Astrocyte of the spinal cord (primary cell): ENCODE data around the gene OR56B1.
"Not testable (repeated sequence)": the region's sequence is repeated elsewhere in the genome, so short reads cannot be mapped to it uniquely, and the experiment has no call there.

Experiments used
- DNase-seq: peaks from one replicate; pipeline ENCODE4 v3.0.0; 2011; ENCODE audit warnings: low read depth, low spot score
- H3K4me3 ChIP-seq: 2 replicates; pipeline ENCODE4 v1.5.1; 2011; ENCODE audit warnings: low read depth, mild to moderate bottlenecking, low read length, moderate library complexity
- in situ Hi-C: cut with HindIII; loops from 2 replicates; pipeline ENCODE4 v1.10.0; 2017; ENCODE audit warnings: low sequenced_read_pairs
- TF ChIP-seq, protein P1 (sequence below): IDR thresholded peaks from 2 replicates; pipeline ENCODE4 v1.5.1; 2012; ENCODE audit warnings: low read depth, mild to moderate bottlenecking, low read length, inconsistent platforms

Gene OR56B1

GRCh38 chr11:5703741-5704536, 32.3 kb upstream of the OR56B1 start:
- no peak for DNase-seq
- TF ChIP-seq, protein P1, sequence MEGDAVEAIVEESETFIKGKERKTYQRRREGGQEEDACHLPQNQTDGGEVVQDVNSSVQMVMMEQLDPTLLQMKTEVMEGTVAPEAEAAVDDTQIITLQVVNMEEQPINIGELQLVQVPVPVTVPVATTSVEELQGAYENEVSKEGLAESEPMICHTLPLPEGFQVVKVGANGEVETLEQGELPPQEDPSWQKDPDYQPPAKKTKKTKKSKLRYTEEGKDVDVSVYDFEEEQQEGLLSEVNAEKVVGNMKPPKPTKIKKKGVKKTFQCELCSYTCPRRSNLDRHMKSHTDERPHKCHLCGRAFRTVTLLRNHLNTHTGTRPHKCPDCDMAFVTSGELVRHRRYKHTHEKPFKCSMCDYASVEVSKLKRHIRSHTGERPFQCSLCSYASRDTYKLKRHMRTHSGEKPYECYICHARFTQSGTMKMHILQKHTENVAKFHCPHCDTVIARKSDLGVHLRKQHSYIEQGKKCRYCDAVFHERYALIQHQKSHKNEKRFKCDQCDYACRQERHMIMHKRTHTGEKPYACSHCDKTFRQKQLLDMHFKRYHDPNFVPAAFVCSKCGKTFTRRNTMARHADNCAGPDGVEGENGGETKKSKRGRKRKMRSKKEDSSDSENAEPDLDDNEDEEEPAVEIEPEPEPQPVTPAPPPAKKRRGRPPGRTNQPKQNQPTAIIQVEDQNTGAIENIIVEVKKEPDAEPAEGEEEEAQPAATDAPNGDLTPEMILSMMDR = no peak
- in situ Hi-C loops = no loop called here
- no peak overlapping the region for H3K4me3 ChIP-seq

- peak; percentile 10 for DNase-seq
- no peak overlapping the region for H3K4me3 ChIP-seq
- in situ Hi-C loops = no loop called here
- TF ChIP-seq, protein P1 = no peak
Measured at GRCh38 chr11:5705688-5706087, 30.6 kb upstream of the OR56B1 start.

- DNase-seq = peak; percentile 22
- H3K4me3 ChIP-seq = no peak overlapping the region
- TF ChIP-seq, protein P1 = peak; percentile 45
- in situ Hi-C loops = no loop called here
Measured at GRCh38 chr11:5712507-5712906, 23.7 kb upstream of the OR56B1 start.

GRCh38 chr11:5713695-5714094, 22.6 kb upstream of the OR56B1 start:
- DNase-seq = peak; percentile 11
- in situ Hi-C loops = no loop called here

DNA sequence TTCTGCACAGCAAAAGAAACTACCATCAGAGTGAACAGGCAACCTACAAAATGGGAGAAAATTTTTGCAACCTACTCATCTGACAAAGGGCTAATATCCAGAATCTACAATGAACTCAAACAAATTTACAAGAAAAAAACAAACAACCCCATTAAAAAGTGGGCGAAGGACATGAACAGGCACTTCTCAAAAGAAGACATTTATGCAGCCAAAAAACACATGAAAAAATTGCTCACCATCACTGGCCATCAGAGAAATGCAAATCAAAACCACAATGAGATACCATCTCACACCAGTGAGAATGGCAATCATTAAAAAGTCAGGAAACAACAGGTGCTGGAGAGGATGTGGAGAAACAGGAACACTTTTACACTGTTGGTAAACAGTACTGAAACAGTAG, 19.7 kb upstream of the OR56B1 start:
- DNase-seq, in situ Hi-C loops, H3K4me3 ChIP-seq: not testable (repeated sequence)

More at GRCh38 chr11:5713695-5714094, 22.6 kb upstream of the OR56B1 start:
- TF ChIP-seq, protein P1 = no peak
- no peak overlapping the region for H3K4me3 ChIP-seq

DNA sequence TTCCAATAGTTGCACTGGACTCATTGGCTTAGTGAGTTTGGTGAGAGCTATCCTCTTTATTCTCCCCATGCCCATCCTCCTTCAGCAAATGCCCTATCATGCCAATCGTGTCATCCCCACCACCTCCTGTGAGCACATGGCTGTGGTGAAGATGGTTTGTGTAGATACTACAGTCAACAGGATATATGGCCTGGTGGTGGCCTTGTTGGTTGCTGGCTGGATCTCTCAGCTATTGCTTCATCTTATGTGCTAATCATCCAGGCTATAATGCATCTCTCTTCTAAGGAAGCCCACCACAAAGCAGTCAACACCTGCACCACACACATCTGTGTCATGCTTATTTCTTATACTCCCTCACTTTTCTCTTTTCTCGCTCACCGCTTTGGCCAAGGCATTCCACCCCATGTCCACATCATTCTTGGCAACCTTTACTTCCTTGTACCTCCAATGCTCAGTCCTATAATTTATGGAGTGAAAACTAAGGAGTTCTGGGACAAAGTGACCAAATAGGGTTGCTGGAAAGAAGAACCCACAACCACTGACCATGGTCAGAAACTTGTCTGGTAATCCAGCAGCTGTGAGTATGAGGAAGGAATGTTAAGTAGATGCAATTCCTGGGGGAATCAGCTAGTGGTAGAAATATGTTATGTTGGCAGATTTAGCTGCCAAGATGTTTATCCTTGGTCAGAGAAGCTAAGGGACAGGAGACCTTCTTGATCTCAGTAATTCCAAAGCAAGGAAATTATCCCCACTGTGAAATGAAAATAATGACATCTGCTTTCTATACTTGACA, 16.3 kb upstream of the OR56B1 start:
- TF ChIP-seq, protein P1 = no peak
- in situ Hi-C loops = no loop called here
- no peak overlapping the region for H3K4me3 ChIP-seq
- DNase-seq = peak; percentile 18

DNA sequence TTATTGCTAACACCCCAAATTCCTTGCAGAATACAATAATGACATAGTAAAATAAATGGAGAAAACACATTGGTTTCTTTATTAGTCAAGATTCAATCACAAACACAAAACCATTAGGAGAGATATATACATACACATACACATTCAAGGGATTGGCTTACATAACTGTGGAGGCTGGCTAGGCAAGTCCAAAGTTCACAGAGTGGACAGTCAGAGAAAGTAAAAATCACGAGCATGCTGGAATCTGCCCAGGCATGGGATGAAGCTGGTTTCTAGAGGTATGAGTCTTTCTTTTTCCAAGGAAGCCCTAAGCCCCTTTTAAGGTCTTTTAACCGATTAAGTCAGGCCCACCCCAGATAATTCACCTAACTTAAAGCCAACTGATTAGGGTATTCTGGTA, 13.6 kb upstream of the OR56B1 start:
- in situ Hi-C loops = no loop called here
- no peak for DNase-seq
- no peak overlapping the region for H3K4me3 ChIP-seq
- TF ChIP-seq, protein P1 = no peak
